Measurements from ENCODE around the gene CNOT1.
"Not testable (repeated sequence)": the region's sequence is repeated elsewhere in the genome, so short reads cannot be mapped to it uniquely, and the experiment has no call there.

CNOT1 gene

GRCh38 chr16:58501242-58502131, 128.1 kb downstream of the CNOT1 start:
- DNase-seq: no peak

- DNase-seq: no peak
Measured at GRCh38 chr16:58500430-58501241, 129.0 kb downstream of the CNOT1 start.

GRCh38 chr16:58499615-58500351, 129.8 kb downstream of the CNOT1 start, which contains the start of gene NDRG4:
Gene NDRG4 (plus strand): TSS chr16:58500143. CDS start chr16:58500249, 106 bp downstream.
- DNase-seq: peak in 3 of 4 experiments; percentile 13 to 18 (median 14)

- no peak for DNase-seq
Measured at GRCh38 chr16:58499092-58499511, 130.5 kb downstream of the CNOT1 start.

- DNase-seq: no peak
Measured at GRCh38 chr16:58498341-58499091, 131.1 kb downstream of the CNOT1 start.

- DNase-seq: no peak
Measured at GRCh38 chr16:58497935-58498334, 131.7 kb downstream of the CNOT1 start.

GRCh38 chr16:58497468-58497867, 132.2 kb downstream of the CNOT1 start:
- DNase-seq: no peak

GRCh38 chr16:58495521-58496331, 133.9 kb downstream of the CNOT1 start:
- no peak for DNase-seq

- peak in 3 of 4 experiments; percentile 19 to 44 (median 41) for DNase-seq
Measured at GRCh38 chr16:58494981-58495520, 134.6 kb downstream of the CNOT1 start.

GRCh38 chr16:58493756-58494431, 135.7 kb downstream of the CNOT1 start:
- no peak for DNase-seq

GRCh38 chr16:58492735-58493134, 136.9 kb downstream of the CNOT1 start:
- DNase-seq: no peak

GRCh38 chr16:58492066-58492465, 137.6 kb downstream of the CNOT1 start:
- peak in 2 of 4 experiments; percentile 19 to 49 for DNase-seq

- DNase-seq: not testable (repeated sequence)
Measured at GRCh38 chr16:58490539-58490938, 139.1 kb downstream of the CNOT1 start.

GRCh38 chr16:58490065-58490464, 139.6 kb downstream of the CNOT1 start:
- no peak for DNase-seq

- DNase-seq: no peak
Measured at GRCh38 chr16:58488531-58488930, 141.1 kb downstream of the CNOT1 start.

- peak; percentile 84 to 92 (median 88) for DNase-seq
Measured at GRCh38 chr16:58487566-58488351, 141.9 kb downstream of the CNOT1 start.

GRCh38 chr16:58485184-58485887, 144.3 kb downstream of the CNOT1 start:
- no peak for DNase-seq

- no peak for DNase-seq
Measured at GRCh38 chr16:58481931-58482330, 147.7 kb downstream of the CNOT1 start.

All from suppressor macrophage (primary cell).